ENCODE results near the gene TBC1D5.
"Not testable (repeated sequence)": the region's sequence is repeated elsewhere in the genome, so short reads cannot be mapped to it uniquely, and the experiment has no call there.

Gene TBC1D5

GRCh38 chr3:17709236-17709810 lies 33.1 kb downstream of the TBC1D5 start:
- Mint-ChIP-seq H3K27ac (no peak overlapping the region), H3K27me3 (no peaks in the 10 kb centered on the region), H3K36me3 (ENCODE audit: low read depth) (peaks cover 26% of the 10 kb centered on the region), H3K9me3 (peaks cover 5% of the 10 kb centered on the region), H3K4me3 (no peak overlapping the region), H3K4me1 (ENCODE audit: low read depth) (peaks cover 3% of the 10 kb centered on the region)
- no peak for DNase-seq

- Mint-ChIP-seq H3K27ac (no peak overlapping the region), H3K4me3 (no peak overlapping the region), H3K4me1 (ENCODE audit: low read depth) (peaks cover 3% of the 10 kb centered on the region), H3K9me3 (no peaks in the 10 kb centered on the region), H3K36me3 (ENCODE audit: low read depth) (peaks cover 17% of the 10 kb centered on the region), H3K27me3 (no peaks in the 10 kb centered on the region)
- DNase-seq, result no peak
These were observed 34.5 kb downstream of the TBC1D5 start for GRCh38 chr3:17707813-17708543.

DNA sequence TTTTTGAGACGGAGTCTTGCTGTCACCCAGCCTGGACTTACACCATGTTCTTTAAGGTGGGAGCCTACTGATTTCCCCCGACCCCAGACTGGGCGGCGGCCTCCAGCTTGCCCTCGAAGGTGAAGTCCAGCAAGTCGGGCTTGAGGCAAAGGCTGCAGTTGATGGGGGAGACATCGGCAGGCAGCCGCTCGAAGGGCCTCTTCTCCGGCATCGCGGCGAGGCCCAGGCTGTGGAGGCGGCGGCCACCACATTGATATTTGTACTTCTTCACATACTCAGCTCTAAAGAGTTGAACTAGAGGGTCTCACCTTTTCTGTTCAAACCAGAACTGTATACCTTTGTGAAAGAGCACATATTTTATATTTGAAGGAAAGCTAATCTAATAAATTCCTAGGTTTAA lies 36.4 kb downstream of the TBC1D5 start:
- not testable (repeated sequence) for H3K4me1 Mint-ChIP-seq (ENCODE audit: low read depth); DNase-seq; H3K27me3 Mint-ChIP-seq; H3K4me3 Mint-ChIP-seq; H3K9me3 Mint-ChIP-seq; H3K27ac Mint-ChIP-seq
- H3K36me3 Mint-ChIP-seq (ENCODE audit: low read depth), result peaks cover 18% of the 10 kb centered on the region

DNA sequence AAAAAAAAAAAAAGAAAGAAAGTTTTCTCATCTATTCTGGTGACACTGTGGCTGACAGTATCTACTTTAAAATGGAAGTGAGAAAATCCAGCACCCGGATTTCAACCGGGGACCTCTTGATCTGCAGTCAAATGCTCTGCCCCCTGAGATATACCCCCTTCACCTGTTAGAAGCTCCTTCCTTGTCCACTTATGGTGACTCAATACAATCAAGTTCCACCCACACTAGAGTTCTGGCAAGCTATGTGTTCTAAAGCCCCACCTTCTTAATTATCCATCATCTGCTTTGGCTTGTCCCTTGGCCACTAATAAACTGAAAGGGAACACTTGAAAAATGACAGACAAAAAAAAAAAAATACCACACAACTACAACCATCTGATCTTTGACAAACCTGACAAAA lies 42.6 kb downstream of the TBC1D5 start:
- peaks cover 12% of the 10 kb centered on the region for H3K9me3 Mint-ChIP-seq
- not testable (repeated sequence) for DNase-seq, H3K27ac Mint-ChIP-seq, H3K4me3 Mint-ChIP-seq, H3K27me3 Mint-ChIP-seq
- peaks cover 21% of the 10 kb centered on the region for H3K4me1 Mint-ChIP-seq (ENCODE audit: low read depth)
- H3K36me3 Mint-ChIP-seq (ENCODE audit: low read depth), result peaks cover 31% of the 10 kb centered on the region

DNA sequence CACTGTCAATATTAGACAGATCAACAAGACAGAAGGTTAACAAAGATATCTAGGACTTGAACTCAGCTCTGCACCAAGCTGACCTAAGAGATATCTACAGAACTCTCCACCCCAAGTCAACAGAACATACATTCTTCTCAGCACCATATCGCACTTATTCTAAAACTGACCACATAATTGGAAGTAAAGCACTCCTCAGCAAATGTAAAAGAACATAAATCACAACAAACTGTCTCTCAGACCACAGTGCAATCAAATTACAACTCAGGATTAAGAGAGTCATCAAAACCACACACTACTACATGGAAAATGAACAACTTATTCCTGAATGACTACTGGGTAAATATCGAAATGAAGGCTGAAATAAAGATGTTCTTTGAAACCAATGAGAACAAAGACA lies 46.8 kb downstream of the TBC1D5 start:
- not testable (repeated sequence) for DNase-seq, H3K27ac Mint-ChIP-seq, H3K27me3 Mint-ChIP-seq, H3K4me3 Mint-ChIP-seq
- H3K4me1 Mint-ChIP-seq (ENCODE audit: low read depth), result peaks cover 30% of the 10 kb centered on the region
- H3K9me3 Mint-ChIP-seq, result peaks cover 12% of the 10 kb centered on the region
- peaks cover 32% of the 10 kb centered on the region for H3K36me3 Mint-ChIP-seq (ENCODE audit: low read depth)

DNA sequence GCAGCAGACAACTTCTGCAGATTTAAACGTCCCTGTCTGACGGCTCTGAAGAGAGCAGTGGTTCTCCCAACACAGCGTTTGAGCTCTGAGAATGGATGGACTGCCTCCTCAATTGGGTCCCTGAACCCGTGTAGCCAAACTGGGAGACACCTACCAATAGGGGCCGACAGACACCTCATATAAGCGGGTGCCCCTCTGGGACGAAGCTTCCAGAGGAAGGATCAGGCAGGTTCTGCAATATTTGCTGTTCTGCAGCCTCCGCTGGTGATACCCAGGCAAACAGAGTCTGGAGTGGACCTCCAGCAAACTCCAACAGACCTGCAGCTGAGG lies 48.8 kb downstream of the TBC1D5 start:
- H3K4me1 Mint-ChIP-seq (ENCODE audit: low read depth), result peaks cover 31% of the 10 kb centered on the region
- not testable (repeated sequence) for H3K4me3 Mint-ChIP-seq, H3K27ac Mint-ChIP-seq

GRCh38 chr3:17692846-17693669 lies 49.4 kb downstream of the TBC1D5 start:
- Mint-ChIP-seq H3K36me3 (ENCODE audit: low read depth) (peaks cover 27% of the 10 kb centered on the region), H3K9me3 (peaks cover 12% of the 10 kb centered on the region), H3K4me1 (ENCODE audit: low read depth) (peaks cover 33% of the 10 kb centered on the region)
- H3K4me3 Mint-ChIP-seq, H3K27ac Mint-ChIP-seq, H3K27me3 Mint-ChIP-seq: not testable (repeated sequence)
- peak; percentile 60 for DNase-seq

More for the DNA sequence above, 48.8 kb downstream of the TBC1D5 start:
- H3K9me3 Mint-ChIP-seq, result peaks cover 12% of the 10 kb centered on the region
- H3K36me3 Mint-ChIP-seq (ENCODE audit: low read depth), result peaks cover 27% of the 10 kb centered on the region
- not testable (repeated sequence) for H3K27me3 Mint-ChIP-seq, DNase-seq

GRCh38 chr3:17687566-17687965 lies 54.9 kb downstream of the TBC1D5 start:
- H3K27ac Mint-ChIP-seq, result no peak overlapping the region
- H3K4me1 Mint-ChIP-seq (ENCODE audit: low read depth), result peaks cover 3% of the 10 kb centered on the region
- no peaks in the 10 kb centered on the region for H3K36me3 Mint-ChIP-seq (ENCODE audit: low read depth)
- no peaks in the 10 kb centered on the region for H3K9me3 Mint-ChIP-seq
- H3K27me3 Mint-ChIP-seq, result no peaks in the 10 kb centered on the region
- no peak overlapping the region for H3K4me3 Mint-ChIP-seq
- no peak for DNase-seq

DNA sequence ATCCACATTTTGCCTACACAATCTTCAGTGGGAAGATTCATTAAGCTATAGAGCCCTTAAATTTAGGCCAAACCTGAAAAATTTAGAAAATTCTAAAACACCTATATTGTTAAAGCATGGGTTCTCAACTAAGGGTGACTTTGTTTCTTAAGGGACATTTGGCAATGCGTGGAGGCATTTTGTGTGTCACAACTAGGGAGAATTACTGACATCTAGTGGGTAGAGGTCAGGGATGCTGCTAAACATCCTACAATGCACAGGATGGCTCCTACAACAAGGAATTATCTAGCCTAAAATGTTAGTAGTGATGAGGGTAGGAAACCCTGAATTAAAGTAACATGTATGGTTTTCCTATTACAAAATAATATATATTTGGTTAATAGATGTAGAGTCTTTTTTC lies 55.8 kb downstream of the TBC1D5 start:
- no peak for DNase-seq
- no peak overlapping the region for H3K27ac Mint-ChIP-seq
- no peak overlapping the region for H3K4me3 Mint-ChIP-seq
- H3K9me3 Mint-ChIP-seq, result no peaks in the 10 kb centered on the region
- peaks cover 1% of the 10 kb centered on the region for H3K36me3 Mint-ChIP-seq (ENCODE audit: low read depth)
- H3K27me3 Mint-ChIP-seq, result no peaks in the 10 kb centered on the region
- peaks cover 3% of the 10 kb centered on the region for H3K4me1 Mint-ChIP-seq (ENCODE audit: low read depth)

- peaks cover 5% of the 10 kb centered on the region for H3K4me1 Mint-ChIP-seq (ENCODE audit: low read depth)
These were observed 58.8 kb downstream of the TBC1D5 start for GRCh38 chr3:17683542-17684207.

GRCh38 chr3:17680530-17680929 lies 61.9 kb downstream of the TBC1D5 start:
- Mint-ChIP-seq H3K4me3 (no peak overlapping the region), H3K4me1 (ENCODE audit: low read depth) (peaks cover 13% of the 10 kb centered on the region), H3K9me3 (no peaks in the 10 kb centered on the region), H3K36me3 (ENCODE audit: low read depth) (peaks cover 3% of the 10 kb centered on the region), H3K27me3 (no peaks in the 10 kb centered on the region), H3K27ac (no peak overlapping the region)
- DNase-seq, result no peak

More at GRCh38 chr3:17683542-17684207, 58.8 kb downstream of the TBC1D5 start:
- DNase-seq, result no peak
- H3K9me3 Mint-ChIP-seq, result no peaks in the 10 kb centered on the region
- H3K27me3 Mint-ChIP-seq, result no peaks in the 10 kb centered on the region
- peaks cover 1% of the 10 kb centered on the region for H3K36me3 Mint-ChIP-seq (ENCODE audit: low read depth)
- no peak overlapping the region for H3K4me3 Mint-ChIP-seq
- H3K27ac Mint-ChIP-seq, result no peak overlapping the region

GRCh38 chr3:17678116-17678741 lies 64.2 kb downstream of the TBC1D5 start:
- no peak for DNase-seq
- peaks cover 14% of the 10 kb centered on the region for H3K4me1 Mint-ChIP-seq (ENCODE audit: low read depth)
- no peak overlapping the region for H3K27ac Mint-ChIP-seq
- H3K4me3 Mint-ChIP-seq, result no peak overlapping the region
- H3K9me3 Mint-ChIP-seq, result no peaks in the 10 kb centered on the region
- H3K27me3 Mint-ChIP-seq, result no peaks in the 10 kb centered on the region
- peaks cover 3% of the 10 kb centered on the region for H3K36me3 Mint-ChIP-seq (ENCODE audit: low read depth)

DNA sequence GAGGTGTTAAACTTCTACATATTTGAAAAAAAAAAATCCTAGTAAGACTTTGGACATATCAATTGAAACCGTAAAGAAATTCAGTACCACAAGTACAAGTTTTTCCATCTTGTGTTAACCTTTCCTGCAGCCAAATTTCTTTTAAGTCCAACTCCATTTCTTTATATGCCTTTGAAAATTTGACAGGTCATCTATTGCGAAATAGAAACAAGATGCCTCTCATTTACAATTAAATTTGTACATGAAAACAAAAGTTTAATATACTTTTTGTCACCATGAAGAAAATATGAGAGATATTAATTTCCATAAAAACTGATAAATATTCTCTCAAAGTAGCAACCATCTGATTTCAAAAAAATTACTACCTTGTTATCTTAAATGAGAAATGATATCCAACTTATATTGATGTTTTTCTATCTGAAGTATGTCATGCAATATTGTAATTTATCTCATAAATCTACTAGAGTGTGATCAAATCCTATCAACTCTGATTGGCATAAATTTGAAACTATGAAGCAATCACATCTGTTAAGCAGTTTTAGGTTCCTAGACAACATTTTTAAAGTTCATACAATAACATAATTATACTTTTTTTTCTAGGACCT lies 68.2 kb downstream of the TBC1D5 start:
- Mint-ChIP-seq H3K9me3 (no peaks in the 10 kb centered on the region), H3K4me3 (no peak overlapping the region), H3K36me3 (ENCODE audit: low read depth) (peaks cover 14% of the 10 kb centered on the region), H3K4me1 (ENCODE audit: low read depth) (peaks cover 14% of the 10 kb centered on the region), H3K27me3 (no peaks in the 10 kb centered on the region), H3K27ac (no peak overlapping the region)
- no peak for DNase-seq

GRCh38 chr3:17672506-17672905 lies 69.9 kb downstream of the TBC1D5 start:
- Mint-ChIP-seq H3K4me1 (ENCODE audit: low read depth) (peaks cover 3% of the 10 kb centered on the region), H3K27ac (no peak overlapping the region), H3K9me3 (no peaks in the 10 kb centered on the region), H3K4me3 (no peak overlapping the region), H3K36me3 (ENCODE audit: low read depth) (peaks cover 21% of the 10 kb centered on the region), H3K27me3 (no peaks in the 10 kb centered on the region)
- no peak for DNase-seq
